Islet precursor cell (in vitro differentiated cells): ENCODE measurements around the gene PTGR3.
"Not testable (repeated sequence)": the region's sequence is repeated elsewhere in the genome, so short reads cannot be mapped to it uniquely, and the experiment has no call there.

Experiments
- DNase-seq: peaks from one replicate; pipeline ENCODE4 v3.0.0-alpha.2; 2018

Gene PTGR3

DNA sequence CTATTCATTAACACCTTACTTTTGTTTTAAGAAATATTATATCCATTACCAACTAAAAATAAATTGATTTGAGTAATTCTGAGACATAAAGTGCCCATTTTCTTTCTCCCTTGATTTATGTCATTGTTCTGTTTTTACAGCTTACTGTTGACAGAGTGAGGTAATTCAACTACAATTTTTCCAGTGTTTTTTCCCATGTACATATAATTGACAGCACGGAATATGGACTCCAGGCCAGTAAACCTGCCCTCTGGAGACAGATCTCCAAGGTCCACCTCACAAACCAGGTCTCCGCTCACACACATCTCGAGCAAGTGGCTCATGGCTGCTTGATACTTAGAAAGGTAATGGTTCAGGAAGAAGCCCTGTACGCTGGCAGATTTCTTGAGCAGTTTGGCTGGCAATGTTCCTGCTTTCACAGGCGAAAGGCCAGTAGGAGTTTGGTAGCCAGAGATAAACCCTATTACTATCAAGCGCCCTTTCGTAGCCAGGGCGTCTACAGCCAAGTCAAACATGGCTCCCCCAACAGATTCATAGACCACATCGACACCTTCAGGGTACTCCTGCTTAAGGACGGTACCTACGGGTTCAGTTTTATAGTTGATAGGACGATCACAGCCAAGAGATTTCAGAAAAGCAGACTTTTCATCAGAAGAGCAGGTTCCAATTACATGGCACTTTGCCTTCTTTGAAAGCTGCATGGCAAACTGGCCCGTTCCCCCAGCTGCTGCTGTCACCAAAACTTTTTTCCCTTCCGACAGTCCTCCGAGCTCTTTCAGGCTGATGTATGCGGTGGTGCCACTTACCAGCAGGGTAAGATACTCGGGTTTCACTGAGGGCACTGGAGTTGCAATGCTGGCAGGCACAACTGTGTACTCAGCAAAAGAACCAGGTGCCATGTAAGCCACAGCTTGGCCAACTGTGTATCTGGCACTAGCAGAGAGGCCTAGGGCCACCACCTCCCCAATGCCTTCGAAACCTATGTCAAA, 7.4 kb downstream of the PTGR3 start:
- no peak for DNase-seq

DNA sequence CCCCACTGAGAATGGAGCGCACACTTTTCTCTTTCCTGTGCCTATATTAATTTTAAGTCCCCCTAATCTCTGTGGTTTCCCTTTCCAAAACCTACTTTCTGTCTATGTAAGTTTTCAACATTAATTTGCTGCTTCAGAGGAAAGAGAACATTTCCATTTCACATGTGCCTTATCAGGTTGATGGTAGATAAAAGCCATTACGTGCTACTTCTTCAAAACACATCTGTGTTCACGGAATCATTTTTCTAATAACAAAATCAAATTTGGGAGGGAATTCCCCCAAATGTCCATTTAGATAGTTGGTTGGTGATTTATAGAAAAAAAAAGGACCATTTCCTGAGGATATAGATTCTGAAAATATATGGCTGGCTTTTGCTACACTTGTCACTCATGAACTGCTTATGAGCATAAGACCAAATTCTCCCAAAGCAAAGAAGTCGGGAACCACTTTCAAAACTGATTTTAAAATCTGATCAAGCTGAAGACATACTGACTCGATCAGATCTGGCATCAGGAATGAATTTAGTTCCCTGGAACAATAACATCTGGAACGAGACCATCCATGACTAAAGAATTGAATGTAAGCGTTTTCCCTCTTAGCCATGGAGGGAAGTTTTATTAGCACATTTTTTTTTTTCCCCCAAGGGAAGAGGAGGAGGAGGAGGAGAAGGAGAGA, 8.2 kb downstream of the PTGR3 start:
- no peak for DNase-seq

DNA sequence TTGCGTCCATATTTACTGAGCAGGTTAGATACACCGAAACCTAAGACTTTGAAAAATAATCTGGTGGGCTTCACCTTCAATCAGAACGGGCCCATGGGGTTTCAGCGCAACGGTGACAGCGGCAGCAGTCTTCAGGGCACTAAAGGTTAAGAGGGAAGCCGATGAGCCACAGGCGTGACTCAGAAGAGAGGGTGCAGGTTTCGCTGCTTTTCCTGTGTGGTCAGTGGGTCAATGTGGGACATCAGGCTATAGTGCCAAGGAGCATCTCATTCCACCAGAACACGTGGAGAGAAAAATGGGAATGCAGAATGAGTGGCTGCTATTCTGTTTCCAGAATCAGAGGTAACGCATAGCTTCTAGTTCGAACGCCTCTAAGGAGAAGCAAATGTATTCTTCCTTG, 8.9 kb downstream of the PTGR3 start:
- no peak for DNase-seq

DNA sequence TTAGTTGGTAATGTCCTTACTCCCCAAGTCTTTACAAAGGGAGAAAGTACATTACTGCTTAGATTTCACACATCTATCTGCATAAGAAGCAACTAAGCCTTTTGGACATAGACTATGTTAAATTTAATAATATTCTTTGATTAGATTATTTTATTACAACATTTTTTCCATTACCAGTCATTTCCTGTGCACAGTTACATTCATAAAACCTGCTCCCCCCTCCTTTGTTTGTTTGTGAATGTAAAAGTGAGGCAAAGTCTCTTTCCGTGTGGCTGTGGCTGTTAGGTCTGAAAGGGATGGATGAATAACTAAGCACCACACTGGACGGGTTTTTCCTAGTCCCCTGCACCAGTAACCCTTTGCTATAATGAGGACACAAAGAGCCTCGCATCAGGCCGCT, 9.6 kb downstream of the PTGR3 start:
- no peak for DNase-seq

DNA sequence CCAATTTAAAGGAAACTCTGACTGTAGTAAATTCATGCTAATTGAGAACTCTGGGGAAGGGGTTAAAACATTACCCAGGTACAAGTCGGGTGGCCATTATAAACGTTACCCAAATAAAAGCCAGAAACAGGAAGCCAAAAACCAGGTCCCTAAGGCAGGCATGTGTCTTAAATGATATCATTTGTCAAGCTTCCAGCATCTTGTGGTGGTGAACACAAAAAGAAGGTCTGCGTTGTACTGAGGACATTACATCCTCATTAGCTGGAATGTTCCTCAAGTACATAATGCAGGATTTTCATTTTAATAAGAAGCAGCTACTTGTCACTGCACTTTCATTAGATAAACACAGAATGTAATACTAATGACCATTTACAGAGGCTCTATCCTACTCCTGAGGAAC, 10.9 kb downstream of the PTGR3 start:
- DNase-seq: no peak

DNA sequence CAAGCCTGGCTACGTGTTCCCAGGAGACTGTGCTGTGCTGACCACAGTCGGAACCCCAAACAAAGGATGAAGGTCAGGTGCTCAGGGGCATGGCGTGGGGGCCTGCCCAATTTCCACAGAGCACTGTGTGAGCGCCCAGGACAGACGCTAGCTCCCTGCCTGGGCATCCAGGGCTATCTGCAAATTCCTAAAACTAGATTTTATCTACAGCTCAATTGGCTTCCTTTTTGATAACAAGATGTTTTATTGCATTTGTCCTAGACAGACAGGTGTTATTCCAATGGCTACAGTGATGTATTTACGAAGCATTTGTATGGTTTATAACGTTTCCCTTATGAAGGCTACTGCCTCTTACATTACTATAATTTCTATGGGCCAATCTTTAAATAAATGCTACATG, 16.0 kb downstream of the PTGR3 start:
- no peak for DNase-seq

DNA sequence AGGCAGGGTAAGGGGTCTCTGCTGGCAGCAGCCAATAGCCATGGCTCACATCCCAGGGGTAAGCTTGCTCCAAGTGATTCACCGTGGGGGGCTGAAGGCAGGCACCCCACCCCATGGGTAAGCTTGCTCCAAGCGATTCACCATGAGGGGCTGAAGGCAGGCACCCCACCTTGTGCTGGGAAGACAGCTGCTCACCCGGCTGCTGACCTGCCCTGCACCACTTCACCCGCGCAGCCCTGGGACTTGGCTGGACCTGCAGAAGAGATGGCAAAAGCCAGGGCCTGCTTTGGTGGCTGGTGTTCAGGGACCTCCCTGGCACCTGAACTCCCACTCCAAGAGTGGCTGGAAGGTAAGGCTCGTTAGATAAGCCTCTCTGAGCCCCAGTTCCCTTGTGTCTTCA, 19.2 kb downstream of the PTGR3 start:
- no peak for DNase-seq

DNA sequence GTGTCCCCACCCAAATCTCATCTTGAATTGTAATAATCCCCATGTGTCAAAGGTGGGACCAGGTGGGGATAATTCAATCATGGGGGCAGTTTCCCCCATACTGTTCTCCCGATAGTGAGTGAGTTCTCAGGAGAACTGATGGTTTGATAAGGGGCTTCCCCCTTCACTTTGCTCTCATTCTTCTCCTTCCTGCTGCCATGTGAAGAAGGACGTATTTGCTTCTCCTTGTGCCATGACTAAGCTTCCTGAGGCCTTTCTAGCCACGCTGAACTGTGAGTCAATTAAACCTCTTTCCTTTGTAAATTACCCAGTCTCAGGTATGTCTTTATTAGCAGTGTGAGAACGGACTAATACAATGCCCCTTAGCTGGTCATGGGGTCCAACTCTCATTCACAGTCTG, 21.2 kb downstream of the PTGR3 start:
- DNase-seq: not testable (repeated sequence)

DNA sequence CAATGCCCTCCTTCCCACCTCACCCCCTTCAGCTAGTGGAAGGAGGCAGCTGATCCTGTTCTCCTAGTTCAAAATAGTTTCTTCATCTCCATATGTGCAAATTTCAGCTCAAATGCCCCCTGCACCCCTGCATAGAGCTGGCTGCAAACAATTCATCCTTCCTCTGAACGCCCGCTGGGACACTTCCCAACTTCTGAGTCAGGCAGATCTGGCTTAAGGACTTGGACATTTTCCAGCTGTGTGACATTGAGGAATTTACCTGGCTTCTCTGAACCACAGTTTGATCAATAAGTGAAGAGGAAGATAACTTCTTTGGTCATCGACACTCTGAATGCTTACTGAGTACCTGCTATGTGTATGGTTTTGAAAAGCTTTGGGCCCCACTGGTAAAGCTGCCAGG, 23.5 kb downstream of the PTGR3 start:
- DNase-seq: no peak

DNA sequence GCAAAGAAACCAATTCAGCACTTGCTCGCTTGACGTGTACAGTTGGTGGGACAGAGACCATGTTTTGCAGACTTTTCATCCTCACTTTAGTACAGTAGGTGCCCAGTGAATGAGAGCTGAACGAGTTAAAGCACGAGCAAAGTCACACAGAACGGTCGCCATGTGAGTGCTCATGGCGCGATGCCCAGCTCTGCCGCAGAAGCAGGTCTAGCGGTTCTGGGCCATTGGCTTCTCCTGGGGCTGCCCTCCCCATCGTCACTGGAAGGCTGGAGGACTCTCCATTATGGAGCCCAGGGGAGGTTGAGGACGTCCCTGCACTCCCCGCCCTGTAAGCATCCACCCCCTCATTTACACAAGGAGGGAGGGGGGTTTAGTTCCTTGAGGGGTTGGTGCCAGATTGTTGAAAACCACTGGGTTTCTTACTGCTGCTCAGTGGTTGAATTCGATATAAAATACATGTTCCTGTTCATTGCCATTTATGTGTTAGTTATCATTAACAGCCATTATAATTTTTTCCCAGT, 24.9 kb downstream of the PTGR3 start:
- DNase-seq: no peak

DNA sequence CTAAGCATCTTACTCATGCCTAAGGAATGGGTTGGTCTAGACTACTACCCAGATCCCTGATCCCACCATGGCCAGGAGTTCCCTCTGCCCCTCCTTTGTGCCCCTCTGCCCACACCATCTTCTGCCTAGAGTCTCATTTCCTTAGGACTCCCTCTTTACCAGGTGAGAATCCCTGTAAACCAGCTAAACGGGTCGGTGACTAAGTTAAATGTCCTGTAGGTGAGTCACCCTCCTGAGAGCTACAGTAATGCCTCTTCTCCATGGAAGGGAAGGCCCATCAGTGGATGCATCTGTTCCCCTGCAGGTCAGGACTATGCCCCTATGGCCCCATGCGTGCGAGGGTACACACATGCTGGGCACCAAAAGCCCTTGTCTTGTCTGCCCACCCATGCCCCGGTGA, 25.4 kb downstream of the PTGR3 start:
- DNase-seq: peak; percentile 92

DNA sequence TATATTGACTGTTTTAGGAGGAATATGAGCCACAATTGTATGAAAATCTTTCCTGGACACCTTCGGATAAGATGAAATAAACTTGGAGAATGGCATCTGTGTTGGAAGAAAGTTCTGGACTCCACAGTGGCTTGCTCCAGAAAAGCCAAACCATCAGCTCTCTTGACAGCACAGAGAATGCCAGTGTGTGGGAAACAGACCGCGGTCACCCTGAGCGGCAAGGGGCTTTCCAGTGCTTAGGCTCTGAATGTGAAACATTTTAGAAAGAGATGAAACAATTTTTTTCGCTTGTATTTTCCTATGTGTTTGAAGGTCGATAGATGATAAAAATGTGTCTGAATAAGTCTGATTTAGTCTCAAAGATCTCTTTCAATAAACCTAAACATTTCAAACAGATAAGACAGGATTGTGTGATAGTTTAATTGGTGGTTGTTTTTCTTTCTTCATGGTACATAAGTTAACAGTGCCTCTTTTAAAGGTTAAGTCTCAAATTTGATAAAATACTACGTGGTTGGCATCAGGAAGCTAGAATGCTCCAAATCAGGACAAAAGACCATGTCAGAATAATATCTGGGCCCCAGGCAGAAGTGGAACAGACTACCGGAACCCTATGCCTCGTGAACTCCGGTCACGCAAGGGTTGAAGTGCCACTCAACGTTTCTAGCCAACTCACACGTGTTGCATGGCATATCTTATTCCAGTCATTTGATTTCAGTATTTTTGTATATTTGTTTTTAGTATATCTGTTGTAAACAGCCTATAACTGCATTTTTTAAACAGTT, 28.9 kb downstream of the PTGR3 start:
- no peak for DNase-seq

DNA sequence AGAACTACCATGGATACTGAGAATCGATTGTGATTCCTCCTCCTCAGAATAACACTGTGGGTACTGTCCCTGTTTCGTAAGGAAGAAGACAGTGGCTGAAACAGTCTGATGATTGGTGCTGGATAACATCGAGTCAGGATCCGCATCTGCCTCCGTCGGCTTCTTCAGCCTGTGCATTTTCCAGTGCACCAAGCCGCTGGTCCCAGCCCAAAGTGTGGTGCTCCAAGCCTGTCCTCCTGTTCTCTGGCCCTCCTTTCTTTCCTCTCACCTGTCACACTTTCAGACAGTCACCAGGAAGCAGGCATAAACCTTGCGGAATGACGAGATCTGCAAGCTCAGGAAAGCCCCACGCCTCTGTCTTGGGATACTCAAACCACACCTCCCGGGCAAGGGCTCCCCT, 30.6 kb downstream of the PTGR3 start:
- DNase-seq: no peak

DNA sequence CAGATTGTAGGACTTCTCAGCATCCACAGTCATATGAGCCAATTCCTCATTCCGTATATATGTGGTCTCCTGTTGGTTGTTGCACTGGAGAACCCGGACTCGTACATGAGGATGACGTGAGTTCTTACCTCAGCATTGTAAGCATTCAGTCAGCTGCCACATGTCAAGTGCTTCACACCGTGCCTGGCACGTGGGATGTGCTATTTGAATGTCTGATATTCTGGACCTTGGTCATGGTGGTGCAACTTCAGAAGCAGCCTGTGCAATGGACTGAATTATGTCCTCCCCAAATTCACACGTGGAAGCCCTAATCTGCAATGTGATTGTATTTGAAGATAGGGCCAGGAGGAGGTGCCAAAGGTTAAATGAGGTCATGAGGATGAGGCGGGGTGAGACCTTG, 32.1 kb downstream of the PTGR3 start:
- no peak for DNase-seq

DNA sequence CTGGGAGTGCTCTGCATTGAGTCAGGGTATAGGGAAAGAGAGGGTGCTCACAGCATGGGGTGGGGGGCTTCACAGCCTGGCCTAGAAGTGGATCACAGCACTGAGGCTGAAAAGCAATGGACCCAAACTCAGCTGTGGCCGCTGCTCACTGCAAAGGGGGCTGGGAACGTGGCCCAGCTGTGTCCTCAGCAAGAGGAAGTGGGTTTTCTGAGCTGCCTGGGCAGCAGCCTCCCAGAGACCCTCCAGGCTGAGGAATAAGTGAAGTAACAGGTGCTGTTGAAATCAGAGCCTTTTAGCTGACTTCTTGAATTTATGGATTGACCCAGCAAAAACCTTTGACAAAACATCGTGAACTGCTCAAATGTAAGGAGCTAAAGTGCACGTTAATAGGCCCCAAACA, 35.2 kb downstream of the PTGR3 start:
- peak; percentile 43 for DNase-seq

DNA sequence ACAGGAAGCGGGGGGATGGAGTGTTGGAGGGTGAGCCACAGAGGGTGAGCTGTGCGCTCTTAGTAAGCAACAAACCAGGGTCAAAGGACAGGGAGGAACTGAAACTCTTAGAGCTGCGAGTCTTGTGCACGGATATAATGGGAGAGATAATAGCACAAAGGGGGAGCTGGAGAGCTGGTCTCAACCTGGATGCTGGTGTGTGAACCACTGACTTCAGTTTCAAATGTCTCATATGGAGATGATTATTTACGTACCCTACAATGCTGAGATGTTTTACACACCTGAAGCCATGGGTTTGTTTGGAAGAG, 35.9 kb downstream of the PTGR3 start:
- no peak for DNase-seq

DNA sequence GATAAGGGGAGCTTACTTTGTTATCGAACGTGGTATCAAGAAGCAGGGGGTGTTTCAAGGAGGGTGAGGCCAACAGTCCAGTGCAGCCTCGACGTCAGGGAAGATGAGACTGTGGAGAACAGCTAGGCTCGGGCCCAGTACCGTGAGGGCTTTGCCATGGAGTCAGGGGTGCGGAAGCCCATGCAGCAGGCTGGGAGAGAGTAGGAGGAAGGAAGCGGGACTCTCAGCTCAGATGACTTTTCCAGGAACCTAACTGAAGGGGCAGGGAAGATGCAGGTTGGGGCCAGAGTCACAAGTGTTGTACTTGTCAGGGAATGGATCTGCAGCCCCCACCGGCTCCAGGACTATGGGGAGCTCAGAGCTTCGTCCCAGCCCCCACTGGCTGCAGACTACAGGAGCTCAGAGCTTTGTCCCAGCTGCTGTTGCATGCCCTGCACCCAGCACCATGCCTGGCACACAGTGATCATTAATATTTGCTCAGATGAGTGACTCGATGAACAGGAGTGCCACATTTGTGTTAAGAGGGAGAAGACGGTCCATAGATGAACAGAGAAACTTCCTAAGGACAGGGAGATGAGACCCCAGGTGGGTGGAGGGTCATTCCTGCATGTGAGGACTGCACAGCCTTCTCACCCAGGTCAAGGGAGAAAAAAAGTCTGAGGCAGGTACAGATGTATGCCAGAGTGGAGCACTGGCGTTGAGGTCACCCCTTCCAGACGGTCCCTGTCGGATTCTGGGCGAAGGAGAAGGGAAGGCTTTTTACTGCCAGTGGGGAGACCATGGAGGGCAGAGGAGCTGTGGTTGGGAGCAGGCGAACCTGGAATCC, 36.4 kb downstream of the PTGR3 start:
- no peak for DNase-seq

DNA sequence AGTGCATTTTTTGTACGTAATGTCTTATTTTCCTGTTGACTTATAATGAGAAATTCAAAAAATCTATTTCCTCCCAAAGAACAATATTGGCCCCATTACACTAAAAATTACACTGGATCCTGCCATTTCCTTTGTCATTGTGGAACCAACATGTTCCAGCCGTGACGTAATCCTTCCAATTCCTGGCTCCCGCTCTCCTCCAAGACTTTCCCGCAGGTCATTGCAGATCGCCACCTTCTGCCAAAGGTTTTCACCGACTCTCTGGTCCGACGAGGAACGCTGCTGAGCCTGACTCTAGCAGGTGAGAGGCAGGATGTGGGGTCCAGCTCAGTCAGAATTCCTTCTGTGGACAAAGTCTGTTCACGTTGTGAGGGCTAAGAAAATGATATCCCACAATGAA, 38.0 kb downstream of the PTGR3 start:
- no peak for DNase-seq

DNA sequence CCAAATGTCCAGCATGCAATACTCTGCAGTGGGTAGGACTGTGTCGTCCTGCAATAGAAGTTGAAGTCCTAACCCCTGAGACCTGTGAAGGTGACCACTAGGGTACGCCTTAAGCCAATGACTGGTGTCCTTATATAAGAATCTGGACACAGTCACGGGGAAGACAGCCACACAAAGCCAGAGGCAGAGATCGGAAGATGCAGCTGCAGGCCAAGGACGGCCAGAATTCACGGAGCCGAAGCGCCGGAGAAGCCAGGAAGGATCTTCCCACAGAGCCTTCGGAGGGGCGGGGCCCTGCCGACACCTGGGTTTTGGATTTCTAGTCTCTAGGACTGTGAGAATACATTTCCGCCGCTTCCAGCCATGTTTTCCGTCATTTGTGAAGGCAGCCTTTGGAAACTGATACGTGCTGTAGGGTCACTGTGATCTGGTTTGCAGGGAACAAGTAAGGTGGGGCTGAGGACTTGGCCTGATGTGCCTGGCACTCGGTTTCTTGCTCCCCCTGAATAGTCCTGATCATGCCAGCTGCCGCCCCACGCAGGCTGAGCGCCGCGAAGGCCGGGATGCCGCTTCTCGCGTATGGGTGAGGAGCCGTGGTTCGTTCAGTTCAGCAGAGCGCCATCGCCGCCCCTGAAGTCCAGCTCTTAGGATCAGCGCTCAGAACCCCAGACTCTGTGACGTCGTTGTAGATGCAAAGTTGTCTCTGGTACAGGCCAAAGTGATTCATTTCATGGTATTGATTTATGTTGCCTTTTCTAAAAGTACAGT, 38.7 kb downstream of the PTGR3 start:
- DNase-seq: peak; percentile 50

DNA sequence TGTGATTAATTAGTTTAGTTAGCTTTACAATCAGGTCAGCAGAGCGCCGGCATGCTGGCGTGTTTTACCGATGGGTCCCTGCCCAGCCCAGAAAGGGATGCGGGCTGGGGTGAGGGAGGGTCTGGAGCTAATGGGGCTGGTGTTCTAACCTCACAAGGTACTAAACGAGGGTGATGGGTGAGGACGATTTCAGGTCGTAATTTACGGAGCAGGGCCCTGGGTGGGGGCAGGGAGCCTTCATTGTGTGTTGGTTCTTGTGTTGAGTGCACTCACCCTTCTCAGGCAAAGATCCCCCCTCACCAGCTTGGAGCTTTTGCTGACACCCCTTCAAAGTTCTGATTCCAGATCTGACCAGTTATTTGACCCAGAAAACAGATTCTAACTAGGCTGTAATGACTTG, 39.5 kb downstream of the PTGR3 start:
- no peak for DNase-seq

DNA sequence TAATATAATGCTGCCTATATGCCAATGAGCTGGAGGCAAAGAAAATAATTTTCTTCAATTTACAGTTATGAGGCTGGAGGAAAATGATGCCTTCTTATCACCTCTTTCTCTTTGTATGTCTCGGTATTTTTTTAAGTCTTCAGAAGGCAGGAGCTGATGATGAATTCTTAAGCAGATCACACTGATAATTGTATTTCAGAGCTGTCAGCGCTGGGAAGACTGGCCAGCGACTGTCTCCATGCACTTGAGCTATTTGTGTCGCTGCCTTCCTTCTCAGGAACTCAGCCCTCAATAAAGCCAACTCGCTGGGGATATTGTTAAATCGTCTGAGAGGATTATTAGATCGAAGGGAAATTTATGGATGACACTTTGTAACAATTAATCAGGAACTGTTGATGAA, 40.3 kb downstream of the PTGR3 start:
- no peak for DNase-seq
